HG02852 (cell line): ENCODE results near the gene SMARCB1.
A peak's percentile ranks its signal among the peaks of the same experiment; 100 is the strongest.

Experiments used
- ATAC-seq: cut with Tn5 transposase; IDR thresholded peaks from one replicate; pipeline ENCODE4 v1.9.1; 2021; ENCODE audit warnings: mild to moderate bottlenecking, moderate library complexity; ENCODE audit not compliant: unreplicated experiment

SMARCB1 gene

GRCh38 chr22:23760056-23760455 is 26.7 kb upstream of the SMARCB1 start:
- no peak for ATAC-seq

GRCh38 chr22:23762842-23763578 is 23.8 kb upstream of the SMARCB1 start, which contains the start of gene C22orf15:
Gene C22orf15, plus strand, starts transcription at chr22:23762990. Its CDS starts 317 bp downstream, at chr22:23763307.
- ATAC-seq: no peak

GRCh38 chr22:23763579-23763945 is 23.2 kb upstream of the SMARCB1 start:
- no peak for ATAC-seq

GRCh38 chr22:23763954-23764353 is 22.8 kb upstream of the SMARCB1 start:
- no peak for ATAC-seq

GRCh38 chr22:23764899-23765881 is 21.6 kb upstream of the SMARCB1 start:
- no peak for ATAC-seq

GRCh38 chr22:23767303-23767672 is 19.5 kb upstream of the SMARCB1 start:
- no peak for ATAC-seq

GRCh38 chr22:23767673-23768548 is 18.9 kb upstream of the SMARCB1 start, which contains the start of gene CHCHD10:
Gene CHCHD10, minus strand, starts transcription at chr22:23767972. Its CDS starts 98 bp downstream, at chr22:23767874.
- peak; percentile 41 for ATAC-seq

GRCh38 chr22:23769321-23769965 is 17.3 kb upstream of the SMARCB1 start:
- no peak for ATAC-seq

GRCh38 chr22:23772315-23772648 is 14.5 kb upstream of the SMARCB1 start:
- ATAC-seq: no peak

- no peak for ATAC-seq
These were observed 13.9 kb upstream of the SMARCB1 start, which contains the start of gene MMP11 for GRCh38 chr22:23772649-23773473. Gene MMP11, plus strand, starts transcription at chr22:23772849. Its CDS starts 22 bp downstream, at chr22:23772871.

- no peak for ATAC-seq
These were observed 13.2 kb upstream of the SMARCB1 start for GRCh38 chr22:23773483-23774113.

- no peak for ATAC-seq
These were observed 12.4 kb upstream of the SMARCB1 start for GRCh38 chr22:23774114-23774921.

- no peak for ATAC-seq
These were observed 11.8 kb upstream of the SMARCB1 start for GRCh38 chr22:23774922-23775436.

- no peak for ATAC-seq
These were observed 10.9 kb upstream of the SMARCB1 start for GRCh38 chr22:23775779-23776375.

- no peak for ATAC-seq
These were observed 8.8 kb upstream of the SMARCB1 start for GRCh38 chr22:23777776-23778576.

GRCh38 chr22:23778577-23778900 is 8.2 kb upstream of the SMARCB1 start:
- no peak for ATAC-seq

GRCh38 chr22:23779083-23779482 is 7.7 kb upstream of the SMARCB1 start:
- ATAC-seq: no peak
